ENCODE results near the gene CDH23. TPM values are rescaled to one million over a fixed set of nuclear protein-coding genes. Genes with fewer than 3 reads are reported as not detected.

CDH23 gene
- total RNA-seq, 2 donors from 2014 or later: 1.4 to 1.6 TPM

GRCh38 chr10:71788954-71789353 is 392.2 kb downstream of the CDH23 start:
- H3K36me3 ChIP-seq: no peaks in the 10 kb centered on the region
- H3K27ac ChIP-seq: no peak overlapping the region
- H3K9ac ChIP-seq (ENCODE audit: low read depth in 2 of 2, low read length in 2 of 2): no peak overlapping the region
- no peak overlapping the region for H3K4me3 ChIP-seq
- no peaks in the 10 kb centered on the region for H3K27me3 ChIP-seq
- TF ChIP-seq CTCF (IDR thresholded peaks at IDR 0.05): no peak
- DNase-seq: no peak
- intact Hi-C loops (cut with DNase I): no loop called here
- no peaks in the 10 kb centered on the region for H3K4me1 ChIP-seq
- no peaks in the 10 kb centered on the region for H3K9me3 ChIP-seq

GRCh38 chr10:71789871-71790270 is 393.2 kb downstream of the CDH23 start:
- intact Hi-C loops (cut with DNase I): no loop called here
- H3K9me3 ChIP-seq: no peaks in the 10 kb centered on the region
- no peaks in the 10 kb centered on the region for H3K27me3 ChIP-seq
- no peak for TF ChIP-seq CTCF (IDR thresholded peaks at IDR 0.05)
- H3K4me3 ChIP-seq: no peak overlapping the region
- no peaks in the 10 kb centered on the region for H3K36me3 ChIP-seq
- H3K27ac ChIP-seq: no peak overlapping the region
- no peak for DNase-seq
- H3K9ac ChIP-seq (ENCODE audit: low read depth in 2 of 2, low read length in 2 of 2): no peak overlapping the region
- H3K4me1 ChIP-seq: no peaks in the 10 kb centered on the region

DNA sequence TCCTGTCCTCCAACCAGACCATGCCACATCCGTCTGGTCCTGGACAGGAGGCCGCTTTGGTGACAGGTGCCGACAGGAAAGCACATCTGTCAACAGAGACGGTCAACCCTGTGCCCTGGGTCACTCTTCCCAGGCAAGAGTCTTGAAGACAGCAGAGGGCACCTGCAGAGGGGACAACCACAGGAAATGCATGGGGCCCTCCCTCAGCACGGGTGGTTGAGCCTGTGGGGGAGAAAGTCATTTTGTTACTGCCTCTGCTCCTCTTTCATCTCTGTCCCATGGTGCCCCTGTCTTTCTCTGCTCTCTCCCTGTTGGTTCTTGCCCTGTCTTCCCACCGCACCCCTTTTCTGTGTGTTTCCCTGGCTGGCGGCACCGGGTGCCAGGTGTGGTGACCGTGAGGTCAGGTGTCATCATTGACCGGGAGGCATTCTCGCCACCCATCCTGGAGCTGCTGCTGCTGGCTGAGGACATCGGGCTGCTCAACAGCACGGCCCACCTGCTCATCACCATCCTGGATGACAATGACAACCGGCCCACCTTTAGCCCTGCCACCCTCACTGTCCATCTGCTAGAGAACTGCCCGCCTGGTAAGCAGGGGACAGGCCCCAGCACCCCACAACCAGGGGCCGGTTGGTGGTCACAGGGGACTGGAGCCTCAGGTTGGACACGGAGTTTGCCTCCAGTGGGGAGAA is 394.2 kb downstream of the CDH23 start:
- no peak overlapping the region for H3K4me3 ChIP-seq
- no peaks in the 10 kb centered on the region for H3K4me1 ChIP-seq
- DNase-seq: no peak
- no peaks in the 10 kb centered on the region for H3K9me3 ChIP-seq
- no peaks in the 10 kb centered on the region for H3K27me3 ChIP-seq
- TF ChIP-seq CTCF (IDR thresholded peaks at IDR 0.05): no peak
- no peak overlapping the region for H3K9ac ChIP-seq (ENCODE audit: low read depth in 2 of 2, low read length in 2 of 2)
- no peak overlapping the region for H3K27ac ChIP-seq
- no peaks in the 10 kb centered on the region for H3K36me3 ChIP-seq
- intact Hi-C loops (cut with DNase I): no loop called here

DNA sequence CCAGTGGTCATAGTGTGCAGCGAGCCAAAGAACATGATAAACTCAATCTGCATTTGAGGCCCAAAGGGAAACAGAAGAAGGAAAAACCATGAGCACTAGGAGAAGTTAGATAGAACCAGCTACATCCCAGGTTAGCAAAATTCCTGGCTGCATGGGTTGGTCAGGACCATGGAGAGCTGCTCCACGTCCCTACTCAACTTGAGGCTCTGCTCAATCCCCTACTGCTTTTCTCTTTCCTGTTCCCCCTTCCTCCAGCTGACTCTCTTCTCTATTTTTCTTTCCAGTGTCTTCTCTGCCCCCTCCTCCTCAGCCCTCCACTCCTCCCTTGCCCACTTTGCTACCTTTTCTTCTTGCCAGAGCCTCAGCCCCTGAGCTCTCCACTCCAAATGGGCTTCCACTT is 398.5 kb downstream of the CDH23 start:
- Histone ChIP-seq H3K27ac (no peak overlapping the region), H3K9ac (ENCODE audit: low read depth in 2 of 2, low read length in 2 of 2) (no peak overlapping the region), H3K4me3 (no peak overlapping the region), H3K9me3 (no peaks in the 10 kb centered on the region), H3K4me1 (no peaks in the 10 kb centered on the region), H3K27me3 (no peaks in the 10 kb centered on the region), H3K36me3 (no peaks in the 10 kb centered on the region)
- intact Hi-C loops (cut with DNase I): no loop called here
- no peak for DNase-seq
- TF ChIP-seq CTCF (IDR thresholded peaks at IDR 0.05): no peak

- H3K9ac ChIP-seq (ENCODE audit: low read depth in 2 of 2, low read length in 2 of 2): no peak overlapping the region
- H3K27me3 ChIP-seq: no peaks in the 10 kb centered on the region
- intact Hi-C loops (cut with DNase I): no loop called here
- no peak for DNase-seq
- H3K4me1 ChIP-seq: no peaks in the 10 kb centered on the region
- TF ChIP-seq CTCF (IDR thresholded peaks at IDR 0.05): no peak
- no peaks in the 10 kb centered on the region for H3K9me3 ChIP-seq
- H3K36me3 ChIP-seq: no peaks in the 10 kb centered on the region
- no peak overlapping the region for H3K27ac ChIP-seq
- H3K4me3 ChIP-seq: no peak overlapping the region
Measured at GRCh38 chr10:71796749-71797405, 400.2 kb downstream of the CDH23 start.

Data from colonic mucosa (tissue), 4 donors.